Measurements from ENCODE around the gene IFFO2. TPM values are rescaled to one million over a fixed set of nuclear protein-coding genes. Genes with fewer than 3 reads are reported as not detected.

IFFO2 gene
- total and polyA plus RNA-seq, 2 experiments from 2014 or later: 0.71 to 7.5 TPM

DNA sequence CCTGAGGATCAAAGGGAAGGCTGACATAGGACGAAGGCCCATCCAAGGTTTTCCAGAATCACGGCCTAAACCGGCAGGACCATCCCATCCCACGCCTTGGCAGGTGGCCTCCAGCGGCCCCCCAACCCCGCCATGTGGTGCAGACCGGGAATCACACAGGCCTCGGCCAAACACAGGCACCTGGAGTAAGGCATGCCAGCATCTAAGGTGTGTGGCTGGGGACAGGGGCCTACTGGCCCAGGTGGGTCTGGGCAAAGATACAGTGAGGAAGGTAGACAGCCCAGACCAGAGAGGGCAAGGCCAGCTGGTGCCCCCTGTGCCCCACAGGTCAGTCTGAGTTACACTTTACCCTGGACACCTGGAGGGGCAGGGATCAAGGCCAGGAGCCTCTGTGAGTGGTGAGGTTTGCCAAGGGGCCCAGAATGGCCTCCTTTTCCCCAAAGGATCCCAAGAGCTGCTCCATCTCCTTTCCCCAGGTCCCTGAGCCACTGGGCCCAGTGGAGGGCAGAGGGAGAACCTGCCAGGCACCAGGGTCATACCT lies 84.3 kb downstream of the IFFO2 start:
- Histone ChIP-seq H3K79me2 (replicated peaks; ENCODE audit: insufficient read depth) (no peaks in the 10 kb centered on the region), H3K4me2 (no peak overlapping the region), H3K36me3 (ENCODE audit: insufficient read depth) (no peaks in the 10 kb centered on the region), H3F3A (replicated peaks; ENCODE audit: low read depth) (no peaks in the 10 kb centered on the region), H3K27ac (ENCODE audit: low read depth) (no peak overlapping the region), H3K27me3 (ENCODE audit: insufficient read depth) (no peaks in the 10 kb centered on the region), H4K20me1 (replicated peaks; ENCODE audit: insufficient read depth) (no peaks in the 10 kb centered on the region; the same call in 1 of the 2 replicates), H3K4me3 (no peak overlapping the region), H2AFZ (no peak overlapping the region), H3K4me1 (ENCODE audit: insufficient read depth) (no peaks in the 10 kb centered on the region), H3K9me2 (ENCODE audit: insufficient read depth) (no peaks in the 10 kb centered on the region)
- Mint-ChIP-seq H3K4me3 (no peak overlapping the region), H3K9me3 (no peaks in the 10 kb centered on the region), H3K27ac (no peak overlapping the region), H3K36me3 (ENCODE audit: low read depth) (no peaks in the 10 kb centered on the region; the same call in 2 of the 3 replicates), H3K27me3 (ENCODE audit: insufficient read depth, low read depth, poor library complexity) (peaks cover 6% of the 10 kb centered on the region), H3K4me1 (no peaks in the 10 kb centered on the region)
- DNase-seq (ENCODE audit: low spot score) (no peak), ATAC-seq (no peak)
- TF ChIP-seq JUNB (IDR thresholded peaks at IDR 0.05; ENCODE audit: unreplicated experiment): no peak
- TF ChIP-seq, protein P1, sequence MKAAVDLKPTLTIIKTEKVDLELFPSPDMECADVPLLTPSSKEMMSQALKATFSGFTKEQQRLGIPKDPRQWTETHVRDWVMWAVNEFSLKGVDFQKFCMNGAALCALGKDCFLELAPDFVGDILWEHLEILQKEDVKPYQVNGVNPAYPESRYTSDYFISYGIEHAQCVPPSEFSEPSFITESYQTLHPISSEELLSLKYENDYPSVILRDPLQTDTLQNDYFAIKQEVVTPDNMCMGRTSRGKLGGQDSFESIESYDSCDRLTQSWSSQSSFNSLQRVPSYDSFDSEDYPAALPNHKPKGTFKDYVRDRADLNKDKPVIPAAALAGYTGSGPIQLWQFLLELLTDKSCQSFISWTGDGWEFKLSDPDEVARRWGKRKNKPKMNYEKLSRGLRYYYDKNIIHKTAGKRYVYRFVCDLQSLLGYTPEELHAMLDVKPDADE (IDR thresholded peaks at IDR 0.05): no peak
- TF ChIP-seq, protein P2, sequence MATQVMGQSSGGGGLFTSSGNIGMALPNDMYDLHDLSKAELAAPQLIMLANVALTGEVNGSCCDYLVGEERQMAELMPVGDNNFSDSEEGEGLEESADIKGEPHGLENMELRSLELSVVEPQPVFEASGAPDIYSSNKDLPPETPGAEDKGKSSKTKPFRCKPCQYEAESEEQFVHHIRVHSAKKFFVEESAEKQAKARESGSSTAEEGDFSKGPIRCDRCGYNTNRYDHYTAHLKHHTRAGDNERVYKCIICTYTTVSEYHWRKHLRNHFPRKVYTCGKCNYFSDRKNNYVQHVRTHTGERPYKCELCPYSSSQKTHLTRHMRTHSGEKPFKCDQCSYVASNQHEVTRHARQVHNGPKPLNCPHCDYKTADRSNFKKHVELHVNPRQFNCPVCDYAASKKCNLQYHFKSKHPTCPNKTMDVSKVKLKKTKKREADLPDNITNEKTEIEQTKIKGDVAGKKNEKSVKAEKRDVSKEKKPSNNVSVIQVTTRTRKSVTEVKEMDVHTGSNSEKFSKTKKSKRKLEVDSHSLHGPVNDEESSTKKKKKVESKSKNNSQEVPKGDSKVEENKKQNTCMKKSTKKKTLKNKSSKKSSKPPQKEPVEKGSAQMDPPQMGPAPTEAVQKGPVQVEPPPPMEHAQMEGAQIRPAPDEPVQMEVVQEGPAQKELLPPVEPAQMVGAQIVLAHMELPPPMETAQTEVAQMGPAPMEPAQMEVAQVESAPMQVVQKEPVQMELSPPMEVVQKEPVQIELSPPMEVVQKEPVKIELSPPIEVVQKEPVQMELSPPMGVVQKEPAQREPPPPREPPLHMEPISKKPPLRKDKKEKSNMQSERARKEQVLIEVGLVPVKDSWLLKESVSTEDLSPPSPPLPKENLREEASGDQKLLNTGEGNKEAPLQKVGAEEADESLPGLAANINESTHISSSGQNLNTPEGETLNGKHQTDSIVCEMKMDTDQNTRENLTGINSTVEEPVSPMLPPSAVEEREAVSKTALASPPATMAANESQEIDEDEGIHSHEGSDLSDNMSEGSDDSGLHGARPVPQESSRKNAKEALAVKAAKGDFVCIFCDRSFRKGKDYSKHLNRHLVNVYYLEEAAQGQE (IDR thresholded peaks at IDR 0.05; ENCODE audit: unreplicated experiment): no peak
- no peak for TF ChIP-seq EZH2 (IDR thresholded peaks at IDR 0.05; ENCODE audit: low read depth, unreplicated experiment)
- TF ChIP-seq POLR2AphosphoS5 (IDR thresholded peaks at IDR 0.05; ENCODE audit: low read depth): no peak
- TF ChIP-seq ZNF114 (CRISPR knock-in tag; IDR thresholded peaks at IDR 0.05): no peak
- TF ChIP-seq, protein P3, sequence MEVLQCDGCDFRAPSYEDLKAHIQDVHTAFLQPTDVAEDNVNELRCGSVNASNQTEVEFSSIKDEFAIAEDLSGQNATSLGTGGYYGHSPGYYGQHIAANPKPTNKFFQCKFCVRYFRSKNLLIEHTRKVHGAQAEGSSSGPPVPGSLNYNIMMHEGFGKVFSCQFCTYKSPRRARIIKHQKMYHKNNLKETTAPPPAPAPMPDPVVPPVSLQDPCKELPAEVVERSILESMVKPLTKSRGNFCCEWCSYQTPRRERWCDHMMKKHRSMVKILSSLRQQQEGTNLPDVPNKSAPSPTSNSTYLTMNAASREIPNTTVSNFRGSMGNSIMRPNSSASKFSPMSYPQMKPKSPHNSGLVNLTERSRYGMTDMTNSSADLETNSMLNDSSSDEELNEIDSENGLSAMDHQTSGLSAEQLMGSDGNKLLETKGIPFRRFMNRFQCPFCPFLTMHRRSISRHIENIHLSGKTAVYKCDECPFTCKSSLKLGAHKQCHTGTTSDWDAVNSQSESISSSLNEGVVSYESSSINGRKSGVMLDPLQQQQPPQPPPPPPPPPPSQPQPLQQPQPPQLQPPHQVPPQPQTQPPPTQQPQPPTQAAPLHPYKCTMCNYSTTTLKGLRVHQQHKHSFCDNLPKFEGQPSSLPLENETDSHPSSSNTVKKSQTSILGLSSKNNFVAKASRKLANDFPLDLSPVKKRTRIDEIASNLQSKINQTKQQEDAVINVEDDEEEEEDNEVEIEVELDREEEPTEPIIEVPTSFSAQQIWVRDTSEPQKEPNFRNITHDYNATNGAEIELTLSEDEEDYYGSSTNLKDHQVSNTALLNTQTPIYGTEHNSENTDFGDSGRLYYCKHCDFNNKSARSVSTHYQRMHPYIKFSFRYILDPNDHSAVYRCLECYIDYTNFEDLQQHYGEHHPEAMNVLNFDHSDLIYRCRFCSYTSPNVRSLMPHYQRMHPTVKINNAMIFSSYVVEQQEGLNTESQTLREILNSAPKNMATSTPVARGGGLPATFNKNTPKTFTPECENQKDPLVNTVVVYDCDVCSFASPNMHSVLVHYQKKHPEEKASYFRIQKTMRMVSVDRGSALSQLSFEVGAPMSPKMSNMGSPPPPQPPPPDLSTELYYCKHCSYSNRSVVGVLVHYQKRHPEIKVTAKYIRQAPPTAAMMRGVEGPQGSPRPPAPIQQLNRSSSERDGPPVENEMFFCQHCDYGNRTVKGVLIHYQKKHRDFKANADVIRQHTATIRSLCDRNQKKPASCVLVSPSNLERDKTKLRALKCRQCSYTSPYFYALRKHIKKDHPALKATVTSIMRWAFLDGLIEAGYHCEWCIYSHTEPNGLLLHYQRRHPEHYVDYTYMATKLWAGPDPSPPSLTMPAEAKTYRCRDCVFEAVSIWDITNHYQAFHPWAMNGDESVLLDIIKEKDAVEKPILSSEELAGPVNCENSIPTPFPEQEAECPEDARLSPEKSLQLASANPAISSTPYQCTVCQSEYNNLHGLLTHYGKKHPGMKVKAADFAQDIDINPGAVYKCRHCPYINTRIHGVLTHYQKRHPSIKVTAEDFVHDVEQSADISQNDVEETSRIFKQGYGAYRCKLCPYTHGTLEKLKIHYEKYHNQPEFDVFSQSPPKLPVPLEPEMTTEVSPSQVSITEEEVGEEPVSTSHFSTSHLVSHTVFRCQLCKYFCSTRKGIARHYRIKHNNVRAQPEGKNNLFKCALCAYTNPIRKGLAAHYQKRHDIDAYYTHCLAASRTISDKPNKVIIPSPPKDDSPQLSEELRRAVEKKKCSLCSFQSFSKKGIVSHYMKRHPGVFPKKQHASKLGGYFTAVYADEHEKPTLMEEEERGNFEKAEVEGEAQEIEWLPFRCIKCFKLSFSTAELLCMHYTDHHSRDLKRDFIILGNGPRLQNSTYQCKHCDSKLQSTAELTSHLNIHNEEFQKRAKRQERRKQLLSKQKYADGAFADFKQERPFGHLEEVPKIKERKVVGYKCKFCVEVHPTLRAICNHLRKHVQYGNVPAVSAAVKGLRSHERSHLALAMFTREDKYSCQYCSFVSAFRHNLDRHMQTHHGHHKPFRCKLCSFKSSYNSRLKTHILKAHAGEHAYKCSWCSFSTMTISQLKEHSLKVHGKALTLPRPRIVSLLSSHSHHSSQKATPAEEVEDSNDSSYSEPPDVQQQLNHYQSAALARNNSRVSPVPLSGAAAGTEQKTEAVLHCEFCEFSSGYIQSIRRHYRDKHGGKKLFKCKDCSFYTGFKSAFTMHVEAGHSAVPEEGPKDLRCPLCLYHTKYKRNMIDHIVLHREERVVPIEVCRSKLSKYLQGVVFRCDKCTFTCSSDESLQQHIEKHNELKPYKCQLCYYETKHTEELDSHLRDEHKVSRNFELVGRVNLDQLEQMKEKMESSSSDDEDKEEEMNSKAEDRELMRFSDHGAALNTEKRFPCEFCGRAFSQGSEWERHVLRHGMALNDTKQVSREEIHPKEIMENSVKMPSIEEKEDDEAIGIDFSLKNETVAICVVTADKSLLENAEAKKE (CRISPR knock-in tag; IDR thresholded peaks at IDR 0.05): no peak
- no peak for TF ChIP-seq CREB1 (CRISPR knock-in tag; IDR thresholded peaks at IDR 0.05; ENCODE audit: low read depth)
- TF ChIP-seq ZNF331 (CRISPR knock-in tag; IDR thresholded peaks at IDR 0.05; ENCODE audit: low read depth): no peak
- TF ChIP-seq STAT1 (IDR thresholded peaks at IDR 0.05; ENCODE audit: unreplicated experiment): no peak
- TF ChIP-seq, protein P4, sequence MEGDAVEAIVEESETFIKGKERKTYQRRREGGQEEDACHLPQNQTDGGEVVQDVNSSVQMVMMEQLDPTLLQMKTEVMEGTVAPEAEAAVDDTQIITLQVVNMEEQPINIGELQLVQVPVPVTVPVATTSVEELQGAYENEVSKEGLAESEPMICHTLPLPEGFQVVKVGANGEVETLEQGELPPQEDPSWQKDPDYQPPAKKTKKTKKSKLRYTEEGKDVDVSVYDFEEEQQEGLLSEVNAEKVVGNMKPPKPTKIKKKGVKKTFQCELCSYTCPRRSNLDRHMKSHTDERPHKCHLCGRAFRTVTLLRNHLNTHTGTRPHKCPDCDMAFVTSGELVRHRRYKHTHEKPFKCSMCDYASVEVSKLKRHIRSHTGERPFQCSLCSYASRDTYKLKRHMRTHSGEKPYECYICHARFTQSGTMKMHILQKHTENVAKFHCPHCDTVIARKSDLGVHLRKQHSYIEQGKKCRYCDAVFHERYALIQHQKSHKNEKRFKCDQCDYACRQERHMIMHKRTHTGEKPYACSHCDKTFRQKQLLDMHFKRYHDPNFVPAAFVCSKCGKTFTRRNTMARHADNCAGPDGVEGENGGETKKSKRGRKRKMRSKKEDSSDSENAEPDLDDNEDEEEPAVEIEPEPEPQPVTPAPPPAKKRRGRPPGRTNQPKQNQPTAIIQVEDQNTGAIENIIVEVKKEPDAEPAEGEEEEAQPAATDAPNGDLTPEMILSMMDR (conservative IDR thresholded peaks at IDR 0.05; ENCODE audit: low read depth in 2 of 2): no peak
- TF ChIP-seq EZH2phosphoT487 (IDR thresholded peaks at IDR 0.05; ENCODE audit: unreplicated experiment): no peak
- no peak for TF ChIP-seq NANOG (IDR thresholded peaks at IDR 0.05; ENCODE audit: borderline replicate concordance)
